GM21447 (cell line): Measurements from ENCODE around the gene LRRC26.

ENCODE experiments used
- ATAC-seq: cut with Tn5 transposase; IDR thresholded peaks from one replicate; pipeline ENCODE4 v1.9.1; 2021; ENCODE audit not compliant: unreplicated experiment

Gene LRRC26

DNA sequence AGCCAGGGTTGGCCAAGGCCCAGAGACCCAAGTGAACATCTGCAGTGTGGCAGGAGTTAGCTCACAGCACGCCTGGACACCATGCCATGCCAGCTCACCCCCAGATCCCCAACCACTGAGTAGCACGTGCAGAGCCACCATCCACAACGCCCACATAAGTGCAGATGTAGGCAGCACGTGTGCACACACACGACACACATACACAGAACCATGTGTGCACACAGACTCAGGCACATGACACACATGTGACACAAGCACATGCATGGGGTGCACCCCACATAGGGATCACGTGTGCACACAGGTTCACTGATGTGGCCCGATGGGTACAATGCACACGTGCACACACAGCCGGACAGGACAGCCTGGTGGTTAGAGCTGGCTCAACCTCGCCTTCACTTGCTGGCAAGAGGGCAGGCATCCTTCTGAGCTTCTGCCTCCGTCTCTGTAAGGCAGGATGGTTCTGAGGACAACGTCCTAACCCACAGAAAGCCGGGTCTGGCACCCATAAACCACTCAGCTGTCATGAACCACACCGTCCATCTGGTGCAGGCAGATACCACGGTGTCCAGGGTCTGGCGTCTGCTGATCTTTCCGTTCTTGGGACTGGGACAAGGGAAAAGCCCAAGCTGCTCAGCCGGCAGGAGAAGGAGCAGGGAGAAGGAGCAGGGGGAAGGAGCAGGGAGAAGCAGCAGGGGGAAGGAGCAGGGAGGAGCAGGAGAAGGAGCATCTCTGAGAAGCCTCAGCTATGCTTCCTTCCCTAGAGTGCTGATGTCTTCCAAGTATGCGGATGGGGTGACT is 12.0 kb downstream of the LRRC26 start:
- ATAC-seq: no peak

GRCh38 chr9:137156567-137157375 is 13.1 kb downstream of the LRRC26 start:
- no peak for ATAC-seq

GRCh38 chr9:137152844-137153405 is 16.9 kb downstream of the LRRC26 start:
- ATAC-seq: no peak

DNA sequence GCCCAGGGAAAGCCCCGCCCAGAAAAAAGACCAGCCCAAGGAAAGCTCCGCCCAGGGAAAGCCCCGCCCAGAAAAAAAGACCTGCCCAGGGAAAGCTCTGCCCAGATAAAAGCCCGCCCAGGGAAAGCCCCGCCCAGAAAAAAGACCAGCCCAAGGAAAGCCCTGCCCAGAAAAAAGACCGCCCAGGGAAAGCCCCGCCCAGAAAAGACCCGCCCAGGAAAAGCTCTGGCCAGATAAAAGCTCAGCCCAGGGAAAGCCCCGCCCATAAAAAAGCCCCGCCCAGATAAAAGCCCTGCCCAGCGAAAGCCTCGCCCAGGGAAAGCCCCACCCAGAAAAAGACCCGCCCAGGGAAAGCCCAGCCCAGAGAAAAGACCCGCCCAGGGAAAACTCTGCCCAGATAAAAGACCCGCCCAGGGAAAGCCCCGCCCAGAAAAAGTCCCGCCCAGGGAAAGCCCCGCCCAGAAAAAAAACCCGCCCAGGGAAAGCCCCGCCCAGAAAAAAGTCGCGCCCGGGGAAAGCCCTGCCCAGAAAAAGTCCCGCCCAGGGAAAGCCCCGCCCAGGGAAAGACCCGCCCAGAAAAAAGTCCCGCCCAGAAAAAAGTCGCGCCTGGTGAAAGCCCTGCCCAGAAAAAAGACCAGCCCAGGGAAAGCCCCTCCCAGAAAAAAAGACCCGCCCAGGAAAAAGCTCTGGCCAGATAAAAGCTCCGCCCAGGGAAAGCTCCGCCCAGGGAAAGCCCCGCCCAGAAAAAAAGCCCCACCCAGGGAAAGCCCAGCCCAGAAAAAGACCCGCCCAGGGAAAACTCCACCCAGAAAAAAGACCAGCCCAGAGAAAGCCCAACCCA is 19.0 kb downstream of the LRRC26 start:
- peak; percentile 44 for ATAC-seq

DNA sequence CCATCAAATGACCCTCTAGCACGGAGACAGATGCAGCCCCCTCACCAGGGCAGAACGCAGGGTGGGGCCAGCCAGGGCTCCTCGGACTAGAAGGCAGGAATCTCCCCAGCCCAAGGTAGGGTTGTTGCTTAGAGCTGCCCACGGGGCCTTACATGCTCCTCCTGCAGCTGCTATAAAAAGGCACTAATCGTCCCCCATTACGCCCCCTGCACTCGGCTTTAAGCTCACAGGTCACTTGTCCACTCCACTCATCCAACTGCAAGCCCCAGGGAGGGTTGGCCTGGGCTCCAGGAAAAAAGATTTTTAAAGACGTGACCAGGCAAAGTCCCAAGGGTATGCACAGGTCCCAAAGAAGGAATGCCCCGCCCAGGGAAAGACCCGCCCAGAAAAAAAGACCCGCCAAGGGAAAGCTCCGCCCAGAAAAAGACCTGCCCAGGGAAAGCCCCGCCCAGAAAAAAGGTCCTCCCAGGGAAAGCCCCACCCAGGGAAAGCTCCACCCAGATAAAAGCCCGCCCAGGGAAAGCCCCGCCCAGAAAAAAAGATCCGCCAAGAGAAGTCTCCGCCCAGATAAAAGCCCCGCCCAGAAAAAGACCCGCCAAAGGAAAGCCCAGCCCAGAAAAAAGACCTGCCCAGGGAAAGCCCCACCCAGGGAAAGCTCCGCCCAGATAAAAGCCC is 19.8 kb downstream of the LRRC26 start:
- ATAC-seq: peak; percentile 22

- ATAC-seq: no peak
Observed at GRCh38 chr9:137149363-137149762, 20.5 kb downstream of the LRRC26 start.

GRCh38 chr9:137148661-137149060 is 21.2 kb downstream of the LRRC26 start:
- ATAC-seq: no peak

DNA sequence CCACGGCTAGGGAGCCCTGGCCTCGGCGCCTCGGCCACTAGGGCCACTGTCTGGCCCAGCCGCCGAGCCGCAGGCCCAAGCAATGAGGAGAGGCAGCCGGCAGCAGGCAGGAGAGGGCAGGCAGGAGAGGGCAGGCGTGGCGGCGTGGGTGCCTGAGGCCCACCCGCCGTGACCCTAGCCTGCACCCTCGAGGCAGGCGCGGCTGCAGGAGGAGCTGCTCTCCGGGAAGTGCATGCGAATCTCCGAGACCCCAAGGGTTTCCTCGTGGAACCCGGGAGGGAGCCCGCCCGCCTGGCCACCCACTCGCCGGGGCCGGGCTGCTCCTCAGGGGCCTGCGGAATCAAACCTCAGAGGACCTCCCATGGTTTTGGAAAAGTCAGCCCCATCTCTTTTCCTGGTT is 21.6 kb downstream of the LRRC26 start:
- no peak for ATAC-seq

- ATAC-seq: no peak
Observed at GRCh38 chr9:137147793-137148160, 22.1 kb downstream of the LRRC26 start.

- no peak for ATAC-seq
Observed at GRCh38 chr9:137147091-137147792, 22.6 kb downstream of the LRRC26 start.

GRCh38 chr9:137146527-137146918 is 23.3 kb downstream of the LRRC26 start:
- ATAC-seq: no peak

DNA sequence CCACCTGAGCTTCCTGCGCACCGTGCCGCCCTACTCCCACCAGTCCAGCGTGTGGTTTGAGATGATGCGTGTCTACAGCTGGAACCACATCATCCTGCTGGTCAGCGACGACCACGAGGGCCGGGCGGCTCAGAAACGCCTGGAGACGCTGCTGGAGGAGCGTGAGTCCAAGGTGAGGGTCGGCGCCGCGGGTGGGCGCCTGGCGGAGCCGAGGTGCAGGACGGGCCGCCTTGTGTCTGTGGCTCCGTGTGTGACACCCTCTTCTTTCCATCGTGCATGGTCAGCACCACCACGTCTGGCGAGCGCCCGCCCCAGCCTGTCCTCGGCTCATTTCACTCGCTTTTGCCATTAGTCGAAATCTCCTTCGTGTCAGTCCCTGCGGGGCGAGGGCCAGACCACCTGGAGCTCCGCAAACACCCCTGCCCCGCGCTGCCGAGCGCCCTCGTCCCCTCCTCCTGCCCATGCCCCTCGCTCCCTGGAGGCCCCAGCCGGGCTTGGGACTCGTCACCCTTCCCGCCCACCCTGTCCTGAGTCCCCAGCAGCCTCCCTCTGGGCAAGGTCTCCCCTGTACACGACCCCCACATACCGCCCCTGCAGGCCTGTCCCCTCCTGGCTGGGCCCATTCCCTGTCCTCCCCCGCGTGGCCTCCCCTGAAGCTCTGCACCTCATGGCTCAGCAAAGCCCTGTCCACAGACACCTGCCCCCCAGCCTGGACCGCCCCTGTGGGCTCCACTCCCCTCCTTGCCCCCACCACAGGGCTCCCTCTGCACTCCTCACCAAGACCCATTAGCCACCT is 23.9 kb downstream of the LRRC26 start:
- ATAC-seq: no peak

DNA sequence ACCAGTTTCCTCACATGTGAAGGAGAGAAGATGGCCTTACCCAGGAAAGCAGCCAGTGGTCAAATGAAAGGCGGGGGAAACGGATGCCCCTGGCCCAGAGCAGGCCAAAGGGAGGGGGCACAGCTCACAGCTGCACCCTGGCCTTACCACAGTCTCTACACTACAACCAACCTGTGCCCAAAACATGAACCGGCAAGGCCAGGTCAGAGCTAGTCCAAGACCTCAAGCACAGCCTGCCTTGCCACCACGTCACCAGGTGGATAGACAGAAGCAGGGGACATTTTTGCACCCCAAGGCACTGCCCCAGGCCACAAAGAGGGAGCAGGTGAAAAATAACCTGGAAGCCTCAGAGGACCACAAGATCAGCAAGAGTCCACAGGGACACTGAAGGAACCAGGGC is 26.4 kb downstream of the LRRC26 start:
- ATAC-seq: no peak

- no peak for ATAC-seq
Observed at GRCh38 chr9:137141976-137142936, 27.6 kb downstream of the LRRC26 start.

- no peak for ATAC-seq
Observed at GRCh38 chr9:137141050-137141810, 28.6 kb downstream of the LRRC26 start.

DNA sequence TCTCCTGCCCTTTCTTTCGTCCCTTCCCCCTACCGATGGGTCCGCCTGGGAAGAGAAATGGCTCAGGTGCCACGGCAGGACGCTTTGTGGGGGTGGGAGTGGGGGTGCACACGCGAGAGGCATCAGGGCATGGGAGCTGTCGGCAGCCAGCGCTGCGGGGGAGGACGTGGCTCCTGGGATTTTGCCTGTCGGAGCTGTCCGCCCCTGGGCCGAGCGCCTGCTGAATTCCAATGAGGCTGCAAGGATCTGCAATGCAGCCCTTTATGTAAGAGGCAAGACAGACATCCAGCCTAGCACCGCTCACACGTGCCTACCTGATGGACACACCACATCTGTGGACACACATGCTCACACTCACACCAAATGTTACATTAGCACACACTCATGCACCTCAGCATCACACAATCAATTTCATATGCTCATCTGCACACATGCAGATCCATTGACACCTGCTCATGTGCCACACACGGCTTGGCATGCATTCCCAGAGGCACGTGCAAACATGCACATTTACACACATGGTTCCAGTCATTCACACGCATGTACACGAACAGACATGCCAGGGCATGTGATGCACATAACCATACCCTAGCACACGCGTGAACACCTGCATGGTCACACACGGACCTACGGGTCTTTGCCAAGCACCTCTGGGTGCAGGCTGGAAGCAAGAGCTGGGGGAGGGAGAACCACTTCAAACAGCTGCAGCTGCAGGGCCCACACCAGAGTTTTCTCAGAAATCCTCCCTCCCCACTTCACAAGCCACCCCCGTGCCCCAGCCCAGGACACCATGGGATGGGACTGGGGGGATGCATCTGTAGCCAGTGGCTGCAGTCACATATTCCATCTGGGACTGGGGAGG is 29.5 kb downstream of the LRRC26 start:
- no peak for ATAC-seq
